GM12878 (cell line): Measurements from ENCODE around the gene HP1BP3. TPM values are rescaled to one million over a fixed set of nuclear protein-coding genes. Genes with fewer than 3 reads are reported as not detected.

Experiments used
- ATAC-seq: fragments of 200-7000 bp; cut with Tn5 transposase; 3 replicates; pipeline ENCODE4 v1.9.1; 2020; ENCODE audit warnings: mild to moderate bottlenecking, moderate library complexity
- BruUV-seq: library from RNA; stranded (reverse); fragments of 400-500 nt; replicated peaks from 2 replicates; lab custom pipeline; 2021; lab: Mats Ljungman, UMichigan
- CTCF ChIA-PET: fragments of 300-600 bp; sonication (Branson Sonifier 250); formaldehyde crosslinking; extraction: SDS; loops from one replicate; lab custom pipeline; 2021; ENCODE audit warnings: inconsistent platforms; lab: Yijun Ruan, JAX
- POLR2A ChIA-PET: fragments of 350-600 bp; formaldehyde crosslinking; extraction: SDS; loops from one replicate; lab custom pipeline; 2021; ENCODE audit warnings: inconsistent platforms; lab: Charles Lee
- RAD21 ChIA-PET: fragments of 300-600 bp; sonication (Branson Sonifier 250); formaldehyde crosslinking; loops from one replicate; lab custom pipeline; 2023; ENCODE audit warnings: antibody characterized with exemption; ENCODE audit not compliant: unreplicated experiment; lab: Charles Lee
- SMC1A ChIA-PET: fragments of 300-600 bp; sonication (Branson Sonifier 250); formaldehyde crosslinking; loops from one replicate; lab custom pipeline; 2023; ENCODE audit not compliant: unreplicated experiment, uncharacterized antibody; lab: Charles Lee
- DNase-seq: peaks from one replicate; pipeline ENCODE4 v3.0.0-alpha.2; 2011; ENCODE audit warnings: low read depth, low spot score
- FAIRE-seq: peaks from 3 replicates; lab custom pipeline; 2011; peaks lifted over from hg19 to GRCh38; lab: Jason Lieb, UNC
- H2AFZ ChIP-seq: 2 replicates; pipeline ENCODE4 v1.6.0; 2011; ENCODE audit warnings: low read depth, low read length, control low read depth; ENCODE audit not compliant: control insufficient read depth
- H3K27ac ChIP-seq: 2 replicates; pipeline ENCODE4 v1.5.1; 2011; ENCODE audit warnings: control low read depth; ENCODE audit not compliant: control insufficient read depth, insufficient read depth
- H3K27me3 ChIP-seq, 2 experiments: replicated peaks in 1 of 2; 2 replicates each; pipeline versions ENCODE4 v1.6.0 to v1.6.1; 2011; ENCODE audit warnings: low read length in 1 of 2; ENCODE audit not compliant: control insufficient read depth in 2 of 2, insufficient read depth in 2 of 2
- H3K36me3 ChIP-seq, 2 experiments: 2 replicates each; pipeline ENCODE4 v1.5.1; 2011; ENCODE audit warnings: low read length in 1 of 2; ENCODE audit not compliant: control insufficient read depth in 2 of 2, insufficient read depth in 2 of 2
- H3K4me1 ChIP-seq: 2 replicates; pipeline ENCODE4 v1.6.1; 2011; ENCODE audit warnings: mild to moderate bottlenecking, low read length, moderate library complexity, mixed read lengths; ENCODE audit not compliant: control insufficient read depth, insufficient read depth
- H3K4me2 ChIP-seq: 2 replicates; pipeline ENCODE4 v1.6.0; 2011; ENCODE audit warnings: control low read depth; ENCODE audit not compliant: control insufficient read depth, insufficient read depth
- H3K4me3 ChIP-seq: fragments of 200-600 bp; sonication (generic); 2 replicates; pipeline ENCODE4 v1.5.1; 2016
- H3K79me2 ChIP-seq: 2 replicates; pipeline ENCODE4 v1.6.0; 2011; ENCODE audit warnings: low read length; ENCODE audit not compliant: control insufficient read depth, insufficient read depth
- H3K9ac ChIP-seq: 2 replicates; pipeline ENCODE4 v1.8.0; 2011; ENCODE audit warnings: low read length, control low read depth, mixed read lengths; ENCODE audit not compliant: control insufficient read depth, insufficient read depth
- H3K9me3 ChIP-seq: replicated peaks from 3 replicates; pipeline ENCODE4 v1.5.1; 2011; ENCODE audit warnings: mild to moderate bottlenecking, low read length; ENCODE audit not compliant: control insufficient read depth, insufficient read depth
- H4K20me1 ChIP-seq: 2 replicates; pipeline ENCODE4 v1.6.0; 2011; ENCODE audit not compliant: control insufficient read depth, insufficient read depth
- GABPA ChIP-seq: IDR thresholded peaks from 2 replicates; pipeline ENCODE4 v1.6.1; 2014; ENCODE audit warnings: antibody characterized with exemption, low read depth, mild to moderate bottlenecking, inconsistent platforms
- HDAC2 ChIP-seq: fragments of 200-600 bp; sonication (generic); IDR thresholded peaks from 2 replicates; pipeline ENCODE4 v1.6.1; 2017
- MYB ChIP-seq: fragments of 150-350 bp; IDR thresholded peaks from 2 replicates; pipeline ENCODE4 v1.6.1; 2014; ENCODE audit warnings: mild to moderate bottlenecking, low read depth, low read length, borderline replicate concordance
- NR2C1 ChIP-seq: fragments of 450-650 bp; IDR thresholded peaks from 2 replicates; pipeline ENCODE4 v1.6.1; 2017; ENCODE audit warnings: antibody characterized with exemption, mild to moderate bottlenecking, moderate library complexity
- PKNOX1 ChIP-seq: fragments of 450-650 bp; IDR thresholded peaks from 2 replicates; pipeline ENCODE4 v1.6.1; 2016; ENCODE audit warnings: mild to moderate bottlenecking
- WGBS: methylation state at CpG from one replicate; pipeline ENCODE4 v1.1.6; 2016; ENCODE audit warnings: low lambda C conversion rate; ENCODE audit not compliant: insufficient replicate concordance, insufficient coverage; ENCODE audit errors: missing lambda C conversion rate; 5-methylcytosine and 5-hydroxymethylcytosine counted together
- in situ Hi-C: fragments of 300-500 bp; cut with MboI; formaldehyde crosslinking; loops from 9 replicates; pipeline ENCODE4 v1.14.3; 2018; ENCODE audit warnings: mixed read lengths
- intact Hi-C: fragments of 100-400 bp; cut with micrococcal nuclease; formaldehyde crosslinking; loops from one replicate; pipeline ENCODE4 v1.14.2; 2022; ENCODE audit not compliant: unreplicated experiment
- polyA plus RNA-seq, 11 experiments: library from polyadenylated mRNA; depleted of rRNA in 4 of 11; unstranded in 6 of 11; stranded (reverse) in 5 of 11; fragments of >200 nt; fragmentation: Nextera tagmentation in 4 of 11; fragmentation: Illumina TruSeq in 1 of 11; extraction: Ambion mirVana in 4 of 11; extraction: Trizol in 1 of 11; gene quantifications; 1 replicate in 1 of 11; 2 replicates in 10 of 11; pipeline versions ENCODE4 v1.2.1 to v1.2.3, GENCODE V29; 2011 to 2016; ENCODE audit warnings: inconsistent platforms in 2 of 11, missing spikeins in 2 of 11, low read depth in 1 of 11
- total RNA-seq, 4 experiments: library from RNA; depleted of rRNA in 3 of 4; stranded (reverse); fragments of >200 nt in 3 of 4; fragmentation: Illumina TruSeq in 1 of 4; extraction: Trizol in 1 of 4; gene quantifications; 2 replicates each; pipeline versions ENCODE4 v1.2.1 to v1.2.3, GENCODE V29; 2013 to 2021
- TF ChIP-seq, protein P1 (sequence below): fragments of 450-650 bp; IDR thresholded peaks from 2 replicates; pipeline ENCODE4 v1.6.1; 2016; ENCODE audit warnings: mild to moderate bottlenecking, moderate library complexity, borderline replicate concordance

HP1BP3 gene
- total and polyA plus RNA-seq, 10 of the 15 experiments (the other 5 are each of a cell fraction or from before 2014, with no cell fraction given) = 32.6 to 188 (median 133) TPM

DNA sequence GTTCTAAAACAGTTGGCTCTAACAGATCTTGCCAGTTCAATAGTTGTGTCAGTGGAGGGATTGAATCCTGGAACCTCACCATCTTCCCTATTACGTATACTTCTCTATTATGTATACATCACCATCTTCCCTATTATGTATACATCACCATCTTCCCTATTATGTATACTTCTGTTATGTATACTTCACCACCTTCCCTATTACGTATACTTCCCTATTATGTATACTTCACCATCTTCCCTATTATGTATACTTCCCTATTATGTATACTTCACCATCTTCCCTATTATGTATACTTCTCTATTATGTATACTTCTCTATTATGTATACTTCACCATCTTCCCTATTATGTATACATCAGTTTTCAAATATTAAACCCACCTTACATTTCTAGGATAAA, 34.4 kb upstream of the HP1BP3 start (continued):
- no peak for TF ChIP-seq MYB

GRCh38 chr1:20819818-20820217, 32.7 kb upstream of the HP1BP3 start:
- Histone ChIP-seq H3K4me1 (no peaks in the 10 kb centered on the region), H2AFZ (no peak overlapping the region), H3K4me2 (no peak overlapping the region), H3K36me3 (peaks cover 0 to 5% of the 10 kb centered on the region in 2 experiments; a peak in 2 of 4 replicates), H3K9me3 (no peaks in the 10 kb centered on the region), H3K4me3 (no peak overlapping the region), H3K9ac (no peak overlapping the region), H4K20me1 (no peaks in the 10 kb centered on the region), H3K27ac (no peak overlapping the region)
- no peak for DNase-seq
- CTCF ChIA-PET = no interaction called here
- no TSS peak for BruUV-seq
- 90% methylated on average over 5 of the region's 5 CpGs for WGBS
- no peak for ATAC-seq
- intact Hi-C loops (no loop called here), in situ Hi-C loops (no loop called here)
- RAD21 ChIA-PET = no interaction called here
- no peak for FAIRE-seq
- TF ChIP-seq GABPA = no peak
- no peak for TF ChIP-seq PKNOX1
- TF ChIP-seq, all 136 proteins: peak for 0
- Histone ChIP-seq H3K27me3 (no peaks in the 10 kb centered on the region), H3K79me2 (no peaks in the 10 kb centered on the region)
- POLR2A ChIA-PET = no interaction called here
- SMC1A ChIA-PET = no interaction called here

GRCh38 chr1:20814534-20814871, 27.4 kb upstream of the HP1BP3 start:
- BruUV-seq = no TSS peak
- no peak overlapping the region for H3K9ac ChIP-seq
- POLR2A ChIA-PET = no interaction called here
- SMC1A ChIA-PET = no interaction called here
- ATAC-seq = no peak
- H3K79me2 ChIP-seq = no peaks in the 10 kb centered on the region
- no peak for DNase-seq
- H3K4me3 ChIP-seq = no peak overlapping the region
- CTCF ChIA-PET = no interaction called here
- H3K9me3 ChIP-seq = no peaks in the 10 kb centered on the region
- no peak overlapping the region for H3K27ac ChIP-seq
- no peaks in the 10 kb centered on the region for H4K20me1 ChIP-seq
- H3K4me1 ChIP-seq = no peaks in the 10 kb centered on the region
- WGBS = no CpG with 5 or more reads among the region's 4 CpGs
- H3K36me3 ChIP-seq = peaks cover 0 to 7% of the 10 kb centered on the region in 2 experiments; a peak in 1 of 4 replicates
- intact Hi-C loops = no loop called here
- no peak overlapping the region for H2AFZ ChIP-seq
- FAIRE-seq = no peak
- RAD21 ChIA-PET = interaction anchor here (0.7 kb wide), 1 partner anchor 23 kb away, joined by 3 read pairs; no protein-coding TSS in a partner anchor
- no peak overlapping the region for H3K4me2 ChIP-seq
- TF ChIP-seq HDAC2 (no peak), NR2C1 (no peak)
- TF ChIP-seq, protein P1, sequence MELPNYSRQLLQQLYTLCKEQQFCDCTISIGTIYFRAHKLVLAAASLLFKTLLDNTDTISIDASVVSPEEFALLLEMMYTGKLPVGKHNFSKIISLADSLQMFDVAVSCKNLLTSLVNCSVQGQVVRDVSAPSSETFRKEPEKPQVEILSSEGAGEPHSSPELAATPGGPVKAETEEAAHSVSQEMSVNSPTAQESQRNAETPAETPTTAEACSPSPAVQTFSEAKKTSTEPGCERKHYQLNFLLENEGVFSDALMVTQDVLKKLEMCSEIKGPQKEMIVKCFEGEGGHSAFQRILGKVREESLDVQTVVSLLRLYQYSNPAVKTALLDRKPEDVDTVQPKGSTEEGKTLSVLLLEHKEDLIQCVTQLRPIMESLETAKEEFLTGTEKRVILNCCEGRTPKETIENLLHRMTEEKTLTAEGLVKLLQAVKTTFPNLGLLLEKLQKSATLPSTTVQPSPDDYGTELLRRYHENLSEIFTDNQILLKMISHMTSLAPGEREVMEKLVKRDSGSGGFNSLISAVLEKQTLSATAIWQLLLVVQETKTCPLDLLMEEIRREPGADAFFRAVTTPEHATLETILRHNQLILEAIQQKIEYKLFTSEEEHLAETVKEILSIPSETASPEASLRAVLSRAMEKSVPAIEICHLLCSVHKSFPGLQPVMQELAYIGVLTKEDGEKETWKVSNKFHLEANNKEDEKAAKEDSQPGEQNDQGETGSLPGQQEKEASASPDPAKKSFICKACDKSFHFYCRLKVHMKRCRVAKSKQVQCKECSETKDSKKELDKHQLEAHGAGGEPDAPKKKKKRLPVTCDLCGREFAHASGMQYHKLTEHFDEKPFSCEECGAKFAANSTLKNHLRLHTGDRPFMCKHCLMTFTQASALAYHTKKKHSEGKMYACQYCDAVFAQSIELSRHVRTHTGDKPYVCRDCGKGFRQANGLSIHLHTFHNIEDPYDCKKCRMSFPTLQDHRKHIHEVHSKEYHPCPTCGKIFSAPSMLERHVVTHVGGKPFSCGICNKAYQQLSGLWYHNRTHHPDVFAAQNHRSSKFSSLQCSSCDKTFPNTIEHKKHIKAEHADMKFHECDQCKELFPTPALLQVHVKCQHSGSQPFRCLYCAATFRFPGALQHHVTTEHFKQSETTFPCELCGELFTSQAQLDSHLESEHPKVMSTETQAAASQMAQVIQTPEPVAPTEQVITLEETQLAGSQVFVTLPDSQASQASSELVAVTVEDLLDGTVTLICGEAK = no peak
- no peaks in the 10 kb centered on the region for H3K27me3 ChIP-seq
- in situ Hi-C loops = no loop called here
